ENCODE data around the gene PDIA5.
"Not testable (repeated sequence)": the region's sequence is repeated elsewhere in the genome, so short reads cannot be mapped to it uniquely, and the experiment has no call there.

GRCh38 chr3:123112656-123113055 lies 45.8 kb downstream of the PDIA5 start:
- TF ChIP-seq CTCF (conservative IDR thresholded peaks at IDR 0.05); ZFX (IDR thresholded peaks at IDR 0.05): not testable (repeated sequence)
